Measurements from ENCODE around the gene HEYL.

Gene HEYL

GRCh38 chr1:39639305-39640130 lies at the start of gene HEYL:
Gene HEYL (minus strand): TSS chr1:39639643. CDS start chr1:39639625, 18 bp downstream.
- ATAC-seq (peak; percentile 90), DNase-seq (peak; percentile 84)

- no peak for ATAC-seq
- no peak for DNase-seq
Observed at GRCh38 chr1:39689214-39689613, 49.8 kb upstream of the HEYL start.

- ATAC-seq, result no peak
- DNase-seq, result no peak
Observed at GRCh38 chr1:39688706-39689105, 49.3 kb upstream of the HEYL start.

- ATAC-seq (no peak), DNase-seq (no peak)
Observed at GRCh38 chr1:39687243-39687642, 47.8 kb upstream of the HEYL start.

GRCh38 chr1:39685071-39685470 lies 45.6 kb upstream of the HEYL start:
- ATAC-seq (no peak), DNase-seq (no peak)

GRCh38 chr1:39684313-39684664 lies 44.8 kb upstream of the HEYL start:
- DNase-seq (no peak), ATAC-seq (no peak)

- ATAC-seq (no peak), DNase-seq (no peak)
Observed at GRCh38 chr1:39683591-39684312, 44.3 kb upstream of the HEYL start.

- ATAC-seq, result no peak
- no peak for DNase-seq
Observed at GRCh38 chr1:39681999-39682398, 42.6 kb upstream of the HEYL start.

- ATAC-seq (no peak), DNase-seq (no peak)
Observed at GRCh38 chr1:39681294-39681693, 41.9 kb upstream of the HEYL start.

- ATAC-seq, result no peak
- DNase-seq, result no peak
Observed at GRCh38 chr1:39680751-39681150, 41.3 kb upstream of the HEYL start.

GRCh38 chr1:39679821-39680220 lies 40.4 kb upstream of the HEYL start:
- DNase-seq (no peak), ATAC-seq (no peak)

GRCh38 chr1:39678889-39679288 lies 39.4 kb upstream of the HEYL start:
- no peak for DNase-seq
- ATAC-seq, result no peak

GRCh38 chr1:39677645-39678044 lies 38.2 kb upstream of the HEYL start:
- DNase-seq (no peak), ATAC-seq (no peak)

- no peak for ATAC-seq
Observed at GRCh38 chr1:39676948-39677548, 37.6 kb upstream of the HEYL start.

GRCh38 chr1:39675220-39675619 lies 35.8 kb upstream of the HEYL start:
- DNase-seq, result no peak
- no peak for ATAC-seq

More at GRCh38 chr1:39676948-39677548, 37.6 kb upstream of the HEYL start:
- DNase-seq, result no peak

- no peak for ATAC-seq
- DNase-seq, result no peak
Observed at GRCh38 chr1:39673215-39673614, 33.8 kb upstream of the HEYL start.

GRCh38 chr1:39672551-39672947 lies 33.1 kb upstream of the HEYL start:
- peak; percentile 33 for DNase-seq

GRCh38 chr1:39671793-39672550 lies 32.5 kb upstream of the HEYL start, which contains the start of gene NT5C1A:
Gene NT5C1A (minus strand): TSS chr1:39672107. CDS start chr1:39672038, 69 bp downstream.
- peak; percentile 42 for DNase-seq
- peak; percentile 5 for ATAC-seq

More at GRCh38 chr1:39672551-39672947, 33.1 kb upstream of the HEYL start:
- no peak for ATAC-seq

- DNase-seq (no peak), ATAC-seq (no peak)
Observed at GRCh38 chr1:39671433-39671792, 32.0 kb upstream of the HEYL start.

GRCh38 chr1:39670689-39671088 lies 31.2 kb upstream of the HEYL start:
- ATAC-seq, result no peak
- DNase-seq, result no peak

GRCh38 chr1:39668894-39669293 lies 29.5 kb upstream of the HEYL start:
- ATAC-seq (no peak), DNase-seq (no peak)

- DNase-seq, result no peak
- ATAC-seq, result no peak
Observed at GRCh38 chr1:39668111-39668510, 28.7 kb upstream of the HEYL start.

All from stimulated activated naive CD8-positive, alpha-beta T cell treated with anti-CD3 and anti-CD28 coated beads, Interleukin-15, Interleukin-2, amounts not matched to agents 100 U/mL and 50 U/mL, for 24 hours (primary cell).